HUDEP-2 (cell line): ENCODE results near the gene TMCC3.
"Not testable (repeated sequence)": the region's sequence is repeated elsewhere in the genome, so short reads cannot be mapped to it uniquely, and the experiment has no call there.

Experiments used
- DNase-seq, 76 experiments: peaks; one replicate each; lab custom pipeline; 2025; ENCODE audit not compliant: unreplicated experiment in 76 of 76; lab: John Stamatoyannopoulos, UW

The TMCC3 gene

GRCh38 chr12:94582591-94582990 lies 67.8 kb downstream of the TMCC3 start:
- no peak for DNase-seq

GRCh38 chr12:94575645-94576403 lies 74.5 kb downstream of the TMCC3 start:
- no peak for DNase-seq

- DNase-seq = no peak
Observed at GRCh38 chr12:94575024-94575423, 75.3 kb downstream of the TMCC3 start.

- DNase-seq = no peak
Observed at GRCh38 chr12:94571556-94571955, 78.8 kb downstream of the TMCC3 start.

- DNase-seq = no peak
Observed at GRCh38 chr12:94570161-94570560, 80.2 kb downstream of the TMCC3 start.

GRCh38 chr12:94567761-94568160 lies 82.6 kb downstream of the TMCC3 start:
- DNase-seq = no peak

- DNase-seq = no peak
Observed at GRCh38 chr12:94566345-94566744, 84.0 kb downstream of the TMCC3 start.

GRCh38 chr12:94565683-94566082 lies 84.7 kb downstream of the TMCC3 start:
- DNase-seq = no peak

GRCh38 chr12:94563286-94563685 lies 87.1 kb downstream of the TMCC3 start:
- no peak for DNase-seq

- DNase-seq = no peak
Observed at GRCh38 chr12:94561943-94562411, 88.4 kb downstream of the TMCC3 start.

GRCh38 chr12:94560431-94561221 lies 89.7 kb downstream of the TMCC3 start:
- DNase-seq = no peak

- DNase-seq = no peak
Observed at GRCh38 chr12:94558612-94559011, 91.7 kb downstream of the TMCC3 start.

- DNase-seq = no peak
Observed at GRCh38 chr12:94557746-94558295, 92.5 kb downstream of the TMCC3 start.

- DNase-seq = no peak
Observed at GRCh38 chr12:94555687-94556086, 94.7 kb downstream of the TMCC3 start.

GRCh38 chr12:94553875-94554274 lies 96.5 kb downstream of the TMCC3 start:
- no peak for DNase-seq

- no peak for DNase-seq
Observed at GRCh38 chr12:94553130-94553519, 97.2 kb downstream of the TMCC3 start.

GRCh38 chr12:94551810-94552209 lies 98.5 kb downstream of the TMCC3 start:
- DNase-seq = no peak

- no peak for DNase-seq
Observed at GRCh38 chr12:94550964-94551363, 99.4 kb downstream of the TMCC3 start.

GRCh38 chr12:94548833-94549232 lies 101.5 kb downstream of the TMCC3 start:
- not testable (repeated sequence) for DNase-seq

GRCh38 chr12:94545935-94546771 lies 104.2 kb downstream of the TMCC3 start:
- peak in 24 of 76 experiments; percentile 1 to 49 (median 20) for DNase-seq

GRCh38 chr12:94544355-94544754 lies 106.0 kb downstream of the TMCC3 start:
- DNase-seq = no peak
